ENCODE measurements around the gene DDIAS.

DDIAS gene

GRCh38 chr11:82864268-82864667, 37.3 kb upstream of the DDIAS start:
- Histone ChIP-seq H2AFZ (ENCODE audit: low read length) (0 out of 2 replicates have a peak overlapping the region, but pooled peaks have one; percentile 48), H3K4me3 (ENCODE audit: low read length, poor library complexity, severe bottlenecking) (no peak overlapping the region), H3K27me3 (ENCODE audit: insufficient read depth, low read length, poor library complexity, severe bottlenecking) (no peaks in the 10 kb centered on the region), H3F3A (ENCODE audit: low read depth) (no peaks in the 10 kb centered on the region), H3K9ac (ENCODE audit: low read depth, low read length, poor library complexity, severe bottlenecking) (no peak overlapping the region), H3K9me2 (replicated peaks; ENCODE audit: low read depth, low read length) (no peaks in the 10 kb centered on the region), H3K4me2 (ENCODE audit: low read depth, low read length, poor library complexity, severe bottlenecking) (no peak overlapping the region), H3K36me3 (ENCODE audit: insufficient read depth, low read length) (no peaks in the 10 kb centered on the region), H3K79me2 (ENCODE audit: insufficient read depth, low read length) (no peaks in the 10 kb centered on the region), H4K20me1 (ENCODE audit: insufficient read depth, low read length, poor library complexity, severe bottlenecking) (no peaks in the 10 kb centered on the region), H3K4me1 (ENCODE audit: insufficient read depth, low read length, poor library complexity, severe bottlenecking) (no peaks in the 10 kb centered on the region), H3K9me3 (ENCODE audit: insufficient read depth, low read depth, low read length) (no peaks in the 10 kb centered on the region)
- TF ChIP-seq EZH2phosphoT487 (IDR thresholded peaks at IDR 0.05; ENCODE audit: borderline replicate concordance) (no peak), CTCF (conservative IDR thresholded peaks at IDR 0.05; ENCODE audit: low read length) (peak; percentile 90)

GRCh38 chr11:82865841-82866240, 35.7 kb upstream of the DDIAS start:
- Histone ChIP-seq H3K27me3 (ENCODE audit: insufficient read depth, low read length, poor library complexity, severe bottlenecking) (no peaks in the 10 kb centered on the region), H3K4me3 (ENCODE audit: low read length, poor library complexity, severe bottlenecking) (no peak overlapping the region), H3K9ac (ENCODE audit: low read depth, low read length, poor library complexity, severe bottlenecking) (no peak overlapping the region), H3K79me2 (ENCODE audit: insufficient read depth, low read length) (no peaks in the 10 kb centered on the region), H2AFZ (ENCODE audit: low read length) (no peak overlapping the region), H3K4me1 (ENCODE audit: insufficient read depth, low read length, poor library complexity, severe bottlenecking) (no peaks in the 10 kb centered on the region), H4K20me1 (ENCODE audit: insufficient read depth, low read length, poor library complexity, severe bottlenecking) (no peaks in the 10 kb centered on the region), H3F3A (ENCODE audit: low read depth) (no peaks in the 10 kb centered on the region), H3K36me3 (ENCODE audit: insufficient read depth, low read length) (no peaks in the 10 kb centered on the region), H3K9me3 (ENCODE audit: insufficient read depth, low read depth, low read length) (no peaks in the 10 kb centered on the region), H3K9me2 (replicated peaks; ENCODE audit: low read depth, low read length) (no peaks in the 10 kb centered on the region), H3K4me2 (ENCODE audit: low read depth, low read length, poor library complexity, severe bottlenecking) (no peak overlapping the region)
- TF ChIP-seq CTCF (conservative IDR thresholded peaks at IDR 0.05; ENCODE audit: low read length): no peak
- TF ChIP-seq EZH2phosphoT487 (IDR thresholded peaks at IDR 0.05; ENCODE audit: borderline replicate concordance): no peak

- no peaks in the 10 kb centered on the region for H3K9me3 ChIP-seq (ENCODE audit: insufficient read depth, low read depth, low read length)
- no peaks in the 10 kb centered on the region for H4K20me1 ChIP-seq (ENCODE audit: insufficient read depth, low read length, poor library complexity, severe bottlenecking)
- H3K27me3 ChIP-seq (ENCODE audit: insufficient read depth, low read length, poor library complexity, severe bottlenecking): no peaks in the 10 kb centered on the region
- H3K4me3 ChIP-seq (ENCODE audit: low read length, poor library complexity, severe bottlenecking): no peak overlapping the region
- H3K36me3 ChIP-seq (ENCODE audit: insufficient read depth, low read length): no peaks in the 10 kb centered on the region
- no peaks in the 10 kb centered on the region for H3F3A ChIP-seq (ENCODE audit: low read depth)
- no peaks in the 10 kb centered on the region for H3K4me1 ChIP-seq (ENCODE audit: insufficient read depth, low read length, poor library complexity, severe bottlenecking)
- no peak overlapping the region for H3K4me2 ChIP-seq (ENCODE audit: low read depth, low read length, poor library complexity, severe bottlenecking)
- H3K79me2 ChIP-seq (ENCODE audit: insufficient read depth, low read length): no peaks in the 10 kb centered on the region
- H3K9me2 ChIP-seq (replicated peaks; ENCODE audit: low read depth, low read length): no peaks in the 10 kb centered on the region
- H3K9ac ChIP-seq (ENCODE audit: low read depth, low read length, poor library complexity, severe bottlenecking): no peak overlapping the region
- peak overlapping the region; percentile 41 for H2AFZ ChIP-seq (ENCODE audit: low read length)
- TF ChIP-seq EZH2phosphoT487 (IDR thresholded peaks at IDR 0.05; ENCODE audit: borderline replicate concordance) (no peak), CTCF (conservative IDR thresholded peaks at IDR 0.05; ENCODE audit: low read length) (peak; percentile 77)
Observed at GRCh38 chr11:82867495-82868082, 33.9 kb upstream of the DDIAS start.
